ENCODE measurements around the gene NBPF4. TPM values are rescaled to one million over a fixed set of nuclear protein-coding genes. Genes with fewer than 3 reads are reported as not detected.

Gene NBPF4
- total and polyA plus RNA-seq, 10 donors: 0.03 to 0.33 (median 0.16) TPM; not detected in 6

- intact Hi-C loops (cut with DNase I; ENCODE audit: low total_unique reads): no loop called here
- Histone ChIP-seq H3K27ac (peak overlapping the region in 2 of 8 donors; percentile 33 to 55), H3K9me3 (peaks cover 0 to 19% (median 7%) of the 10 kb centered on the region in 8 donors), H3K36me3 (peaks cover 0 to 83% (median 34%) of the 10 kb centered on the region in 6 donors), H3K27me3 (replicated peaks in 1 of 7) (no peaks in the 10 kb centered on the region), H3K4me3 (no peak overlapping the region), H3K4me1 (peaks cover 0 to 24% (median 13%) of the 10 kb centered on the region in 6 donors)
- 46 to 76% (median 47%) methylated on average over 2 of the region's 2 CpGs for WGBS, 5 donors
- TF ChIP-seq POLR2AphosphoS5 (IDR thresholded peaks at IDR 0.05) (no peak), CTCF (IDR thresholded peaks at IDR 0.05 in 8 of 11, conservative IDR thresholded peaks at IDR 0.05 in 3 of 11) (no peak), POLR2A (IDR thresholded peaks at IDR 0.05) (no peak)
- DNase-seq: no peak
These were observed 60.7 kb downstream of the NBPF4 start for GRCh38 chr1:108182959-108183700.

- Histone ChIP-seq H3K27ac (no peak overlapping the region), H3K27me3 (replicated peaks in 1 of 7) (no peaks in the 10 kb centered on the region), H3K4me1 (peaks cover 0 to 24% (median 13%) of the 10 kb centered on the region in 6 donors), H3K36me3 (peaks cover 6 to 100% (median 44%) of the 10 kb centered on the region in 6 donors), H3K9me3 (peaks cover 6 to 29% (median 23%) of the 10 kb centered on the region in 8 donors), H3K4me3 (no peak overlapping the region)
- TF ChIP-seq CTCF (IDR thresholded peaks at IDR 0.05 in 8 of 11, conservative IDR thresholded peaks at IDR 0.05 in 3 of 11): no peak
- no peak for TF ChIP-seq POLR2AphosphoS5 (IDR thresholded peaks at IDR 0.05)
- no peak for TF ChIP-seq POLR2A (IDR thresholded peaks at IDR 0.05)
- no peak for DNase-seq
- WGBS, 5 donors: 73 to 100% (median 80%) methylated on average over 1 of the region's 1 CpG
- intact Hi-C loops (cut with DNase I; ENCODE audit: low total_unique reads): no loop called here
These were observed 64.9 kb downstream of the NBPF4 start for GRCh38 chr1:108179018-108179417.

Other genes starting within 250 kb of the NBPF4 start
- 10 to 100 TPM; 24.5 to 44.4 (median 35.5) TPM for gene SLC25A24, start 43.7 kb downstream of the NBPF4 start, total RNA-seq
- gene SLC25A24, start 43.7 kb downstream of the NBPF4 start, polyA plus RNA-seq: 10 to 100 TPM; 12.2 to 21.3 (median 14.6) TPM
- gene NBPF6, start 206.3 kb upstream of the NBPF4 start, total RNA-seq: not detected
- under 1 TPM in 1 of 3 donors, not detected in 2; 0.08 TPM for gene NBPF6, start 206.3 kb upstream of the NBPF4 start, polyA plus RNA-seq

Measured in spleen (tissue), 11 donors.